A204.1 (cell line): ENCODE results near the gene IDNK.

Experiments used
- FAIRE-seq: peaks from 2 replicates; lab custom pipeline; 2012; peaks lifted over from hg19 to GRCh38; lab: Jason Lieb, UNC

The IDNK gene

DNA sequence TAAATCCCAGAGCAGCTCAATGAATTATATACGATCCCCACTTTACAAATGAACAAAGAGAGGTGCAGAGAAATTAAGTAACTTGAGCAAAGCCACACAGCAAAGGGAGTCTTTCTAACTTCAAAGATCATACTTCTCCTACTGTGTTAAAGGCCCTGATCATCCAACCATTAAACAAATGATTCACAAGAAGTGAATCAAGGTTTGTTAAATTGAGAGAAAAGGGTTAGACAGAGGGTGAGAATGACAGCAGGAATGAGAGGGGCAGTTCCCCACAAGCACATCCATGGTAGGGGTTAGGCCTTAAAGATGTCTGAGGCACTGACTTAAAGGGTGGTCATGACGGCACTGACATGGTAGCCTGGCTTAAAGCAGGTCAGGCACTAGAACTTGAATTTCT lies 10.7 kb downstream of the IDNK start:
- no peak for FAIRE-seq

- FAIRE-seq = no peak
These were observed 13.9 kb downstream of the IDNK start for GRCh38 chr9:83636813-83637212.

DNA sequence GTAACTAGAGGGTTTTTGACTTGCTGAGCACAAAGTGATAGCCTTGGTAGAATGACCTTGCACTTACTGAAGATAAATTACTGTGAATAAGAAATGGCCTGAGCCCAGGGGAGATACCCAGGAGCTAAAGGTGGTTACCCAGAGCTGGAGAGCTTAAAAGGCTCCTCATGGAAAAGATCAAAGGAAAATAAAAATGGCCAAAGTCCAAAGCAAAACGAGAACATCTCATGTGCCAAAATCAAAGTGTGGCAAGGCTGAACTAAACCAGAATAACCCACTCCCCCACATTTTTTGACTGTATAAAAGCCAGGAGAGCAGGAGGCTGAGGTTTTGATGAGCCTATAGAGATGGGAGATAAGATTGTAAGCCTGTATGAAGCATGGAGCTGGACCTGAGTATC lies 14.4 kb downstream of the IDNK start:
- no peak for FAIRE-seq

DNA sequence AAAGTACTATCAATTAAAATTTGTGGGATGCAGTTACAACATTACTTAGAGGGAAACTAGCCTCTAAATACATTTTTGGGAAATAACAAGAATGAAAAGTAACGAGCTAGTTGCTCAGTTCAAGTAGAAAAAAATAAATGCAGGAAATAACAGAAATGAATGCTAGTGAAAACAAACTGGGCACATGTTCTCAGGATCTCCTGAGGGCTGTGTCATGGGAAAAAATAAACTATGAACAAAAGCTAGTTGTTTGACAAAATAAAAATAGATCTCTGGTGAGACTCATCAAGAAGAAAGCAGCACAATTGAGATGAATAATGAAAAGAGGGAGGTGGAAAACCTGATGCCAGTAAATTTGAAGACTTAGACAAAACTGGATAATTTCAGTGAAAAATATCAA lies 16.3 kb downstream of the IDNK start:
- FAIRE-seq = no peak

- no peak for FAIRE-seq
These were observed 19.9 kb downstream of the IDNK start for GRCh38 chr9:83642793-83643192.

- no peak for FAIRE-seq
These were observed 23.7 kb downstream of the IDNK start for GRCh38 chr9:83646500-83647239.

GRCh38 chr9:83649080-83649479 lies 26.1 kb downstream of the IDNK start:
- no peak for FAIRE-seq

DNA sequence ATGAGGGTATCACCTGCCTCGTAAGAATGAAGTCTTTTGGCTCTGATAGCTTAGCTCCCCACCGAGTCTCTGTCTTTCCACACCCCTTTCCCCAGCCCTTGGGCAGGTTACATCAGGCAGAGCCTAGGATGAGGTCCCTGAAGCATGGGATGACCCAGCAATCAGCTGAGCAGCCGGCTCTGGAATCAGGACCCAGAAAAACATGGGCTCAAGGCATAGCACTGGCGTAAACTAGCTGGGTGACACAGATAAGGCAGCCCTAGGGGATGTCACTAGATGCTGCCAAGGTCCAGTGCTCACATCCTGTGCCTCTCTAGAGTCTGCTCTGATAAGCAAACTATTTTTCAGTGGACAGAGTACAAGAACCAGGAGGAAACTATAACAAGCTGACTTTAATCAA lies 26.6 kb downstream of the IDNK start:
- FAIRE-seq = no peak

GRCh38 chr9:83651558-83651957 lies 28.6 kb downstream of the IDNK start:
- FAIRE-seq = no peak

DNA sequence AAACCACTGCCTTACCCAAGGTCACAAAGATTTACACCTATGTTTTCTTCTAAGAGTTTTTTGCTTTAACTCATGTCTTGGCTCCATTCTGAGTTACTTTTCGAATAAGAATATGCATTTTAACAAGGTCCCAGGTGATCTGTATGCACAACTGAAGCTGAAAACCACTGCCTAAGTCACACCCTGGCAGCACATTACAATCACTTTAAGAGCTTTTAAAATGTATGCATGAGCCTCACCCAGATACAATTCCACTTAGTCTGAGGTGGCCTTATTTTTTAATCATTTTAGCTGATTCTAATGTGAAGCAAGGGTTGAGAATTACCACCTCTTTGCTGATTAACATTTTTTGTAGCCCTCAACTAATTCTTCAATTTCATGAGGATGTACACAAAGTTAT lies 29.5 kb downstream of the IDNK start:
- no peak for FAIRE-seq

DNA sequence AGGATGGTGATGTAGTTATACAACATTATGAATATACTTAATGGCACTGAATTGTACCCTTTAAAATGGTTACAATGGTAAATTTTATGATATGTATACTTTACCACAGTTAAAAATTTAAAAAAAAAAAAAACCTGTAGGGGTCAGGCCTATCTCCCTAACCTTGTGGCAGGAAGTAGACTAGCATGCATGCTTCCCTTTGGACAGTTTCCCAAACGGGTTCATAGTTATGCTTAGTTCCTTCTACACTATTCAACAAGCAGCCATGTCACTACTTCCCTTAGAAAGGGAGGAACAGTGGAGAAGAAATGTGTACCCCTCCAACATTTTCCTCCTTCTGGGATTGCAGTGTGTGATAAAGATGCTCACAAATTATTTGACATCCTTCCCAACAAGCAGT lies 32.5 kb downstream of the IDNK start:
- FAIRE-seq = no peak

DNA sequence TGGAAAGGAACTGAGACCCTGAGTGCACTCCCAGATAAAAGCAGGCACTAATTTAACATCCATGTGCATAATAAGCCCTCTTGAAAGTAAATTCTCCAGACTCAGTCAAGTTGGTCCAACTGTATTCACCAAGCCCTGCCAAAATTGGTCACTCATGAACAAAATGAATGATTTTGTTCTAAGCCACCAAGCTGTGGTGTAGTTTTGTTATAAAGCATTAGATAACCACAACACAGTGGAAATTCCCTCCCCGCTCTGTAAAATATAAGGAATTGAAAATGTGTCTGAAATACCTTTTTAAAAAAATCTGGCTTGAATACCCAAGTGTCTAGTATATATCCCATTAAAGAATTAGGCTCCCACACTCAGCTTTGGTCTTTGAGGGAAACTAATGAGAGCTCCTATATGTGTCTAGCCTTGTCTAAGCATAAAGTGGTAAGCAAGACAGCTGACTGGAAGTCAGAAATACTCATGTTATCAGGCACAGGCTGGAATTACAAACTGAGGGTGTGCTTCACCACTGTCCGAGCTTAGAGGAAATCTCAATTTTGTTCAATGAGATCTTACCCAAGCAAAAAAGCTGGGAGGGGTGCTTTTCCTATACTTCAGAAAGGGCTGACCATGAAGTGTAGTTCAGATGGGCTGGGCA lies 33.2 kb downstream of the IDNK start:
- no peak for FAIRE-seq

GRCh38 chr9:83656952-83657351 lies 34.0 kb downstream of the IDNK start:
- FAIRE-seq = no peak

- no peak for FAIRE-seq
These were observed 40.0 kb downstream of the IDNK start for GRCh38 chr9:83662933-83663332.

- no peak for FAIRE-seq
These were observed 42.7 kb downstream of the IDNK start for GRCh38 chr9:83665580-83666200.

DNA sequence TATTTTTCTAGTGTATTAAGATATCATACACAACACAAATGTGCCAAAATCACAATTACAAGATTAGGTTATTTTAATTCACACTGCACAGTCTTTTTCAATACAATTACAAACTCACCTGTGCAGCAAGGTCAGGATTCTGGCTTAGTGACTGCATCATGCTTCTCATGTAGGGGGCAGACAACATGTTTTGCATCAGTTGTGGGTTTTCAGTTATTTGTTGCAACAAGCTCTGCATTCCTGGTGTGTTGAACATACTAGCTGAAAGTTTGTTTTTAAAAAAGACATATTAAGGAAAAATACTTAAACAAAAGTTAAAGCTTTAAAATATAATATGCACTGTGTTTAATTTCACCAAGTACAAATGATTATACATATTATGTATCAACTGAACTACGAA lies 46.1 kb downstream of the IDNK start:
- no peak for FAIRE-seq

DNA sequence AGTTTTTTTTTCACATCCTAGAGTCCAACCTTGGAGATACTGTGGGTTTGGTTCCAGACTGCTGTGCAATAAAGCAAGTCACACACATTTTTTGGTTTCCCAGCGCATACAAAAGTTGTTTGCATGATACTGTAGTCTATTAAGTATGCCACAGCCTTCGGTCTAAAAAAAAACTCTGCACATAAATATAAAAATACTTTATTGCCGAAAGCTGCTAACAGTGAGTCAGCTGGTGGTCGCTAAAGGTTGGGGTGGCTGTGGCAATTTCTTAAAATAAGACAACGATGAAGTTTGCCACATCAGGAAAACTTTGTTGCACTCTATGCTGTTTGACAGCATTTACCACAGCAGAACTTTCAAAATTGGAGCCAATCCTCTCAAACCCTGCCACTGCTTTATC lies 47.4 kb downstream of the IDNK start:
- no peak for FAIRE-seq

DNA sequence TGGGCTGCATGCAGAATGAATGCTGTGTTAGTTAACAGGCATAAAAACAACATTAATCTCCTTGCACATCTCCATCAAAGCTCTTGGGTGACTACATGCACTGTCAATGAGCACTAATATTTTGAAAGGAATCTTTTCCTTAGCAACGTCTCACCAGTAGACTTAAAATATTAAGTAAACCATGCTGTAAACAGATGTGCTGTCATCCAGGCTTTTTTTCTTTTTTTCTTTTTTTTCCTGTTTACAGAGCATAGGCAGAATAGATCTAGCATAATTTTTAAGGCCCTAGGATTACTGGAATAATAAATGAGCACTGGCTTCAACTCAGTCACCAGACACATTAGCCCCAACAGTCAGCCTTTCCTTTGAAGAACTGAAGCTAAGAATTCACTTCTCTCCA lies 48.5 kb downstream of the IDNK start:
- FAIRE-seq = no peak

DNA sequence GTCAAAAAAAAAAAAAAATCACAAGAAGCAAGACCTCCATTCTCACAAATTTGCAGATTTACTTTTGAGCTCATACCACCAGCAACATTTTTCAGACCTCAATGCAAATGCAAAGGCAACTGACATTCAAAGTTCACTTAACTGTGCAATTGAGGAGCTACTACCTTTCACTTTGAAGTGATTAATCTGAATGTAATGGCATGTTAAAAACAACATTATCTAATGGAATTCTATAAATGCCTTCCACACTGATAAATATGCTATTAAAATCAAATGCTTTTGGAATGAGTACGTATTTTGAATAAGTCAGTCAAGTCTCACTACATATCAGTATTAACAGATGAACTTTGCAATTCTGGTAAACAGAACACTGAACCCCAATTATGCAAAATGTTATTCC lies 52.5 kb downstream of the IDNK start:
- FAIRE-seq = no peak

- FAIRE-seq = no peak
These were observed 54.7 kb downstream of the IDNK start for GRCh38 chr9:83677596-83677995.

- no peak for FAIRE-seq
These were observed 57.3 kb downstream of the IDNK start for GRCh38 chr9:83680233-83680632.

DNA sequence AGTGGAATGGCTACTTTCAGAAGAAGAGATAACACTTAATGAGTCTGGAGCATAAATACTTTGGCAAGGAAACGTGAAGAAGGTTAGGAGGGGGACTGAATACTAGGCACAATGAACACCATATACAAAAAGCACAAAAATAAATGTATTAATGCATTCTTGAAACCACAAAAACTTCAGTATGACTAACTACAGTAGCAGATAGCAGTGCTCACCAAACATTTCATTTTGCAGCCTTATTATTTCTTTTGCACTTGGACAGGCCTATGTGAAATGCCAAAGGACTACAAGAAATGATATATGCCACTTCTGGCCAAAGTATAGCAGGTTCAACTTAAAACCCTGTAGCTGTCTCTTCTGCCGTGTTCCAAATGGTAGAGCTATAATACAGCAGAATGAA lies 58.5 kb downstream of the IDNK start:
- FAIRE-seq = no peak

- FAIRE-seq = no peak
These were observed 66.0 kb downstream of the IDNK start for GRCh38 chr9:83688921-83689320.

GRCh38 chr9:83691492-83691891 lies 68.5 kb downstream of the IDNK start:
- no peak for FAIRE-seq
